ENCODE data around the gene GJC2. TPM values are rescaled to one million over a fixed set of nuclear protein-coding genes. Genes with fewer than 3 reads are reported as not detected.
"Not testable (repeated sequence)": the region's sequence is repeated elsewhere in the genome, so short reads cannot be mapped to it uniquely, and the experiment has no call there.

GJC2 gene
- polyA plus RNA-seq, 2 of the 4 experiments (the other 2 are of a cell fraction), result 0.09 to 0.48 TPM

DNA sequence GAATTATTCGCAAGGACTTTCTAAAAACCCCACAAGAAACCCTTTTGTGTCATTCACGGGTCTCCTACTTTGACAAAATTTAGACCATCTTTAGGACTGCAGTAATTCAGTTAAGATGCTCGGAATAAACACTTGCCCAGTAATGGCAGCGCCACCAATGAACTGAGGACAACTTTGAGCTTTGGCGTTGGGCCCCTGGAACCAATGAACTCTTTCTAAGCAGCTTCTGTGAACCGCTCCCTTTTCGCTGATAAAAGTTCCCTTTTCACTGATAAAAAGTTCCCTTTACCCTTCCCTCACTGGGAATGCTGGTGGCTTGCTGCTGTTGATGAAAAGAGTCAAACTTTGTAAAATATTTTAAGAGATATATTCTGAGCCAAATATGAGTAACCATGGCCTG is 39.2 kb upstream of the GJC2 start (continued):
- TF ChIP-seq, protein P1, sequence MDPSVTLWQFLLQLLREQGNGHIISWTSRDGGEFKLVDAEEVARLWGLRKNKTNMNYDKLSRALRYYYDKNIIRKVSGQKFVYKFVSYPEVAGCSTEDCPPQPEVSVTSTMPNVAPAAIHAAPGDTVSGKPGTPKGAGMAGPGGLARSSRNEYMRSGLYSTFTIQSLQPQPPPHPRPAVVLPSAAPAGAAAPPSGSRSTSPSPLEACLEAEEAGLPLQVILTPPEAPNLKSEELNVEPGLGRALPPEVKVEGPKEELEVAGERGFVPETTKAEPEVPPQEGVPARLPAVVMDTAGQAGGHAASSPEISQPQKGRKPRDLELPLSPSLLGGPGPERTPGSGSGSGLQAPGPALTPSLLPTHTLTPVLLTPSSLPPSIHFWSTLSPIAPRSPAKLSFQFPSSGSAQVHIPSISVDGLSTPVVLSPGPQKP (IDR thresholded peaks at IDR 0.05; ENCODE audit: low read depth, low read length), result no peak
- TF ChIP-seq, protein P2, sequence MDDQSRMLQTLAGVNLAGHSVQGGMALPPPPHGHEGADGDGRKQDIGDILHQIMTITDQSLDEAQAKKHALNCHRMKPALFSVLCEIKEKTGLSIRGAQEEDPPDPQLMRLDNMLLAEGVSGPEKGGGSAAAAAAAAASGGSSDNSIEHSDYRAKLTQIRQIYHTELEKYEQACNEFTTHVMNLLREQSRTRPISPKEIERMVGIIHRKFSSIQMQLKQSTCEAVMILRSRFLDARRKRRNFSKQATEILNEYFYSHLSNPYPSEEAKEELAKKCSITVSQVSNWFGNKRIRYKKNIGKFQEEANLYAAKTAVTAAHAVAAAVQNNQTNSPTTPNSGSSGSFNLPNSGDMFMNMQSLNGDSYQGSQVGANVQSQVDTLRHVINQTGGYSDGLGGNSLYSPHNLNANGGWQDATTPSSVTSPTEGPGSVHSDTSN (IDR thresholded peaks at IDR 0.05), result no peak

DNA sequence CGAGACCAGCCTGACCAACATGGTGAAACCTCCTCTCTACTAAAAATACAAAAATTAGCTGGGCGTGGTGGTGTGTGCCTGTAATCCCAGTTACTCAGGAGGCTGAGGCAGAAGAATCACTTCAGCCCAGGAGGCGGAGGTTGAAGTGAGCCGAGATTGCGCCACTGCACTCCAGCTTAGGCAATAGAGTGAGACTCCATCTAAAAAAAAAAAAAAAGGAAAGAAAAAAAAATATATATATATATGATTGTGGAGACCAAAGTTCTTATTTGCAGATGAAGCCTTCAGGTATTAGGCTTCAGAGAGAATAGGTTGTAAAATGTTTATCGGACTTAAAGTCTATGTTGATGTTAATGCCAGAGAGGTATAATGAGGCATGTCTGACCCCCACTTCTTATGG is 38.4 kb upstream of the GJC2 start:
- H3K4me3 ChIP-seq; H3K4me2 ChIP-seq; DNase-seq (ENCODE audit: low read depth in 1 of 2, low spot score in 1 of 2); H3K9me3 ChIP-seq; H3K27ac ChIP-seq; ATAC-seq; POLR2A ChIA-PET; FAIRE-seq: not testable (repeated sequence)
- CTCF ChIA-PET, result interaction anchor here (0.9 to 2.4 kb wide), 2 partner anchors 11 to 21 kb away, joined by 5 to 23 read pairs; no protein-coding TSS in a partner anchor
- H3K4me1 ChIP-seq, result peaks cover 12% of the 10 kb centered on the region; the same call in 2 of the 3 replicates
- WGBS (ENCODE audit: missing lambda C conversion rate), result 93% methylated on average over 6 of the region's 6 CpGs

- H3K27ac ChIP-seq, result no peak overlapping the region
- POLR2A ChIA-PET, result no interaction called here
- no peak for FAIRE-seq
- WGBS (ENCODE audit: missing lambda C conversion rate), result 80% methylated on average over 7 of the region's 7 CpGs
- no peak overlapping the region for H3K4me2 ChIP-seq
- H3K4me1 ChIP-seq, result peaks cover 12% of the 10 kb centered on the region; the same call in 2 of the 3 replicates
- TF ChIP-seq SMC3 (IDR thresholded peaks at IDR 0.05) (no peak), CHD2 (IDR thresholded peaks at IDR 0.05; ENCODE audit: low read length, partially characterized antibody) (no peak), EHMT2 (IDR thresholded peaks at IDR 0.05; ENCODE audit: low read depth) (no peak), POLR2A (IDR thresholded peaks at IDR 0.05; ENCODE audit: low read length) (no peak), MAFK (IDR thresholded peaks at IDR 0.05; ENCODE audit: partially characterized antibody) (no peak), HOXA7 (CRISPR knock-in tag; IDR thresholded peaks at IDR 0.05) (no peak)
- no peak for DNase-seq (ENCODE audit: low read depth in 1 of 2, low spot score in 1 of 2)
- no peak overlapping the region for H3K4me3 ChIP-seq
- H3K9me3 ChIP-seq, result peaks cover under 1% of the 10 kb centered on the region; the same call in 2 of the 3 replicates
- CTCF ChIA-PET, result interaction anchor here (5.3 kb wide), 1 partner anchor 18 kb away, joined by 28 read pairs; no protein-coding TSS in a partner anchor
- ATAC-seq, result no peak
These were observed 37.6 kb upstream of the GJC2 start for GRCh38 chr1:228112167-228112566.

- ATAC-seq (no peak), FAIRE-seq (no peak), DNase-seq (ENCODE audit: low read depth in 1 of 2, low spot score in 1 of 2) (no peak)
- CTCF ChIA-PET, result interaction anchor here (5.3 kb wide), 1 partner anchor 17 kb away, joined by 28 read pairs; no protein-coding TSS in a partner anchor
- Histone ChIP-seq H3K9me3 (peaks cover 5% of the 10 kb centered on the region; the same call in 2 of the 3 replicates), H3K4me2 (no peak overlapping the region), H3K4me3 (no peak overlapping the region), H3K27ac (no peak overlapping the region), H3K4me1 (peaks cover 12% of the 10 kb centered on the region; the same call in 2 of the 3 replicates)
- TF ChIP-seq, protein P1 (IDR thresholded peaks at IDR 0.05; ENCODE audit: low read depth, low read length), result no peak
- TF ChIP-seq RCOR1 (IDR thresholded peaks at IDR 0.05; ENCODE audit: low read depth, low read length) (no peak), MAFK (IDR thresholded peaks at IDR 0.05; ENCODE audit: partially characterized antibody) (no peak), HEYL (CRISPR knock-in tag; IDR thresholded peaks at IDR 0.05) (no peak), FOSB (CRISPR knock-in tag; IDR thresholded peaks at IDR 0.05) (no peak)
- POLR2A ChIA-PET, result interaction anchor here (1.2 kb wide), 1 partner anchor 53 kb away, joined by 3 read pairs; the partner anchor contains the start of gene IBA57
- 19% methylated on average over 1 of the region's 1 CpG for whole genome bisulfite sequencing (ENCODE audit: missing lambda C conversion rate)
These were observed 37.1 kb upstream of the GJC2 start for GRCh38 chr1:228112617-228113016.

GRCh38 chr1:228114827-228115226 is 34.9 kb upstream of the GJC2 start:
- Histone ChIP-seq H3K4me1 (peaks cover 5% of the 10 kb centered on the region; the same call in 2 of the 3 replicates), H3K4me2 (no peak overlapping the region), H3K27ac (no peak overlapping the region), H3K9me3 (peaks cover 19% of the 10 kb centered on the region), H3K4me3 (no peak overlapping the region)
- FAIRE-seq, result no peak
- DNase-seq (ENCODE audit: low read depth in 1 of 2, low spot score in 1 of 2), result no peak
- POLR2A ChIA-PET, result no interaction called here
- CTCF ChIA-PET, result interaction anchor here (1.7 to 5.3 kb wide), 2 partner anchors 15 to 115 kb away, joined by 4 to 28 read pairs; no protein-coding TSS in a partner anchor
- no peak for TF ChIP-seq MYC (IDR thresholded peaks at IDR 0.05; ENCODE audit: borderline replicate concordance, low read length)
- TF ChIP-seq HDAC2 (IDR thresholded peaks at IDR 0.05), result no peak
- no peak for TF ChIP-seq RARB (CRISPR knock-in tag; IDR thresholded peaks at IDR 0.05)
- TF ChIP-seq CBX8 (IDR thresholded peaks at IDR 0.05), result no peak
- no peak for TF ChIP-seq POLR2AphosphoS2 (conservative IDR thresholded peaks at IDR 0.05; ENCODE audit: low read length)
- no peak for TF ChIP-seq NR3C1 (IDR thresholded peaks at IDR 0.05)
- TF ChIP-seq RNF2 (IDR thresholded peaks at IDR 0.05; ENCODE audit: borderline replicate concordance, low read depth), result no peak
- WGBS (ENCODE audit: missing lambda C conversion rate), result 33% methylated on average over 3 of the region's 3 CpGs
- ATAC-seq, result no peak

Measured in A549 (cell line).